Activated CD8-positive, alpha-beta memory T cell treated with anti-CD3 and anti-CD28 coated beads, Interleukin-2, amount 50 U/mL, for 24 hours (primary cell): Measurements from ENCODE around the gene CD8B.
"Not testable (repeated sequence)": the region's sequence is repeated elsewhere in the genome, so short reads cannot be mapped to it uniquely, and the experiment has no call there.

Experiments
- DNase-seq: peaks from one replicate; pipeline ENCODE4 v3.0.0-alpha.2; 2020; ENCODE audit errors: extremely low read depth

CD8B gene

GRCh38 chr2:86861628-86862379 lies at the start of gene CD8B:
Gene CD8B (minus strand): TSS chr2:86861886. CDS start chr2:86861865, 21 bp downstream.
- not testable (repeated sequence) for DNase-seq

GRCh38 chr2:86905868-86906267 lies 44.2 kb upstream of the CD8B start:
- not testable (repeated sequence) for DNase-seq

GRCh38 chr2:86900687-86901086 lies 39.0 kb upstream of the CD8B start:
- not testable (repeated sequence) for DNase-seq

DNA sequence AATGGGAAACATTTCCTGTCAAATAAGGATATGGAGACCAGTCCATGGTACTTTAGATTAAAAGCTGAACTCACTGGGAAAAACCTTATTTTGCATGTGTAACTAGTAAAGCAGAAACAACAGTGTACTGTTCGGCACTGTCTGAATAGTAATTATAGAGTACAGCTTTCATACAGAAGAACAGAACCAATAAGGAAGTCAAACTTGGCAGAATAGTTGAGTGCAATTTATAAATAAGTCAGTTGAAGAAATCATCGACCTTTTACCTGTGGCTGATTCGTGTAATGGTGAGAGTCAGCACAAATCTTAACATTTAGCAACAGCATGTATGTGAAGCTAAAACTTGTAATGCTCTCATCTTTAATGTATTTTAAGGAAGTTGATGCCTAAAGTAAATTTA lies 24.3 kb upstream of the CD8B start:
- DNase-seq: not testable (repeated sequence)

DNA sequence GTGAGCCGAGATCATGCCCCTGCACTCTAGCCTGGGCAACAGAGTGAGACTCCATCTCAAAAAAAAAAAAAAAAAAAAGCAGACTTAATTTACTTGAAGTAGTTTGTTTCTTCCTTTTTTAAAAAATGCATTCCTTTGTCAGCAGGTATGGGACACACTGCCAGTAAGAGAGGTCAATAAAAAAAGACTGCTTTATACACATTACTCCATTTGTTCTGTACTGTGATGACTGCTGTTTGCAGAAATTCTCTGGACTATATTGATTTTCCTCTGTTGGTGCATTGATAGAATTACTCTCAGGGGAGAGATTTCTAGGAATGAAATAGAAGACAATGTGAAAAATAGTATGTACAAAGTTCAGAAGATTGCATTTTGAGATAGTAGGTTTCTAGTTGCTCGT lies 21.2 kb upstream of the CD8B start:
- not testable (repeated sequence) for DNase-seq

DNA sequence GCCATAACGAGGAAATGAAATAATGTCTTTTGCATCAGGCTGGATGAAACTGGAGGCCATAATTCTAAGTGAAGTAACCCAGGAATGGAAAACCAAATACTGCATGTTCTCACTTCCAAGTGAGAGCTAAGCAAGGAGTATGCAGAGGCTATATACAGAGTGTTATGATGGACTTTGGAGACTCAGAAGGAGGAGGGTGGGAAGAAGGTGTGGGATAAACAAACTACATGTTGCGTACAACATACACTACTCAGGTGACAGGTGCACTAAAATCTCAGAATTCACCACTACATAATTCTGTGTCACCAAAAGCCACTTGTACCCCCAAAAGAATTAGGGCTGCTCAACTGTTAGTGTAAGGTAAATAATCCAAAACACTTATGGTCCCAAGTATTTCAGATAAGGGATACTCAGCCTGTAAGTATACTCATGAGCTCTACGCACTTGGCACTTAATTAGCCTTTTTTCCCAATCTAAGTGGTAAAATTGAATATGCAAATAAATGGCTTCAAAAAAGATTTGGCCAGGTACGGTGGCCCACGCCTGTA lies 20.5 kb upstream of the CD8B start:
- DNase-seq: not testable (repeated sequence)

DNA sequence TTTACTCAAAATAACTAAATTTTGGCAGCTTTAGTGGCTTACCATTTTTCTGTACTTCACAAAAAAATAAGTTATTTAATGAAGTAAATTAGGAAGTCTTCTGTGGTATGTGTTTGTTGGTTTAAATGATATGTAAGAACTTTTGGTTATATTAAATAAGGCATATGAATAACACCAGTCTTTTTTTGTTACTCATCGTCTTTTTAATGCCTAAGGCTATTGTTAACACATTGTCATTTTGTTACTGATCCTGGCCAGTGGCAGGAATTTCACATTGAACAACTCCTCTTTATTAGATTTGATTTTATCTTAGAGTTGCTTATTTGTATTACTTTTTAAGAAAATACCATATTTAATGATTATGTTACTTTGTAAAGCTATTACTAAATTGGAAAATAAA lies 17.3 kb upstream of the CD8B start:
- DNase-seq: not testable (repeated sequence)

DNA sequence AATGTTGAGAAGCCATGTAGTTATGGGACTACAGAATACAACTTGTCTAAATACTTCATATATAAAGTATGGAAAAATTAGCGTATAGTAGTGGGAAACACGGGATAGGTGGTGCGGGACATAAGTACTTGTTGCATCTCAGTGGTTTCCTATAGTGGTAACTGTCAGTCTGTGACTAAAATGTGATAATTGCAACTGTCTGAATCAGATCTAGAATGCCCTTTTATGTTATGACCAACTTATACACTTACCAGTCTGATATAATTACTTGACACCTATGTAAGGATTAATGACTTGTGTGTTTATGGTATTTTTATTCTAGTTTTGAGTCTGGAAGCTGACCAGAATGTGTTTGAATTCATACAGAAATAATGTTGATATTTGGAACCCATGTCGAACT lies 9.3 kb upstream of the CD8B start:
- DNase-seq: not testable (repeated sequence)

DNA sequence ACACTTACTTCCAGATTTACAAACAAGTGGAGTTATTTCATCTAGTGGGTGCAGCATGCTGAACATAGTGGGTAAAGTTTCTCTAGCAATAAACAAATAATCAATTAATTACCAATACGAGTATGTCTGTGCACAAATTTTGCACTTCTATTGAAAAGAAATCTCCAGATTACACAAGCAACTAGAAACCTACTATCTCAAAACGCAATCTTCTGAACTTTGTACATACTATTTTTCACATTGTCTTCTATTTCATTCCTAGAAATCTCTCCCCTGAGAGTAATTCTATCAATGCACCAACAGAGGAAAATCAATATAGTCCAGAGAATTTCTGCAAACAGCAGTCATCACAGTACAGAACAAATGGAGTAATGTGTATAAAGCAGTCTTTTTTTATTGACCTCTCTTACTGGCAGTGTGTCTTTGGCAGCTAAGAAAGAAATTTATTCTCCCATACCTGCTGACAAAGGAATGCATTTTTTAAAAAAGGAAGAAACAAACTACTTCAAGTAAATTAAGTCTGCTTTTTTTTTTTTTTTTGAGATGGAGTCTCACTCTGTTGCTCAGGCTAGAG lies 7.3 kb upstream of the CD8B start:
- DNase-seq: not testable (repeated sequence)

DNA sequence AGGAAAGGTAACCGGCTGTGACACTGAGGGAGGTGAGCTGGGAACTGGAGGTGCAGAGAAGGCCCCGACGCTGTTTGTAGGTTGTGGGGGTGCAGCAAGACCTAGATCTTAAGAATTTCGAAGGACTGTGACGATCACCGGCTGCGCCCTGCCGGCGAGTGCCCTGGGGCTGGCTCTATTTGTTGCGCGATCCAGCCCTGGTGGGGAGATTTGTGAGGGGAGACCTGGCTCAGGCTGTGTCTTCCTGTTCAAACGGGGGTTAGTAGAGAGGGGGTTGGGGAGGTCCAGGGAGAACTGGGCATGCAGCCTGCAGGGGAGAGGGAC lies 656 bp upstream of the CD8B start:
- not testable (repeated sequence) for DNase-seq

GRCh38 chr2:86861175-86861574 lies 511 bp downstream of the CD8B start:
- DNase-seq: not testable (repeated sequence)

DNA sequence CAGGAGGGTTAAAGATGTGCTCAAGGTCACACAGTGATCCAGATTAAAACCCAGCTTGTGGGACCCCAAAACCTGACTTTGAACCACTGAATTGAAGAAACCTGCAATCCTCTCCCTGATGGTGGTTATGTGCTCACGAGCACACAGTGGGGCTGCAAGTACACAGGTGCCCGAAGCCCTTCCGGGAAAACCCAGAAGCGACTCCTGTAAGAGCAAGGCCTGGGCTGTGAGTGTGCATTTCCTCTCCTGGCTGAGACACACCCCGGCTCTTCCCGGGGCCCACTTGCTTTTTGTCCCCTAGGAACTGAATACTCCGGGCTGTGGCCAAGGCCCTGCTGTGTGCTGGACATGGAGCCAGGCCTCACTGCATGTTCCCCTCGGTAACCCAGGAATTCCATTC lies 1.1 kb downstream of the CD8B start:
- not testable (repeated sequence) for DNase-seq

GRCh38 chr2:86857688-86858087 lies 4.0 kb downstream of the CD8B start:
- DNase-seq: not testable (repeated sequence)

GRCh38 chr2:86856498-86856897 lies 5.2 kb downstream of the CD8B start:
- not testable (repeated sequence) for DNase-seq

DNA sequence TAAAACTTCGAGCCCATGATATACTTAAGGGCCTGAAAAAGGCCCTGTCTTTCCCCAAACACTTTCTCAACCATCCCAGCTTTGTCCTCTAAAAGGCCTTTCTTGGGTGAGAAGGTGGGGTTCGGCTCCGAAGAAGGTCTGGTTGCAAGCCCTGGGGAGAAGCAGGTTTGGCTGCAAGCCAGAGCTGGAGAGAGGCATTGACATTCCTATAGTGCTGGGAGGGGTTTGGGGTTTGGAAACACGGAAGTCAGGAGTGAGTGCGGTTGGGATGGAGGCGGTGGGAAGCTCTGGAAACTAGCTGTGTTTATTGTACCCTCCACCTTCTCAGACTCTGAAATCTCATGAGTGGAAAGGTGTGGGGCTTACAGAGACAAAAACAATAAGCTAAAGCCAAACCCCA lies 5.7 kb downstream of the CD8B start:
- not testable (repeated sequence) for DNase-seq

GRCh38 chr2:86851581-86851980 lies 10.1 kb downstream of the CD8B start:
- not testable (repeated sequence) for DNase-seq

DNA sequence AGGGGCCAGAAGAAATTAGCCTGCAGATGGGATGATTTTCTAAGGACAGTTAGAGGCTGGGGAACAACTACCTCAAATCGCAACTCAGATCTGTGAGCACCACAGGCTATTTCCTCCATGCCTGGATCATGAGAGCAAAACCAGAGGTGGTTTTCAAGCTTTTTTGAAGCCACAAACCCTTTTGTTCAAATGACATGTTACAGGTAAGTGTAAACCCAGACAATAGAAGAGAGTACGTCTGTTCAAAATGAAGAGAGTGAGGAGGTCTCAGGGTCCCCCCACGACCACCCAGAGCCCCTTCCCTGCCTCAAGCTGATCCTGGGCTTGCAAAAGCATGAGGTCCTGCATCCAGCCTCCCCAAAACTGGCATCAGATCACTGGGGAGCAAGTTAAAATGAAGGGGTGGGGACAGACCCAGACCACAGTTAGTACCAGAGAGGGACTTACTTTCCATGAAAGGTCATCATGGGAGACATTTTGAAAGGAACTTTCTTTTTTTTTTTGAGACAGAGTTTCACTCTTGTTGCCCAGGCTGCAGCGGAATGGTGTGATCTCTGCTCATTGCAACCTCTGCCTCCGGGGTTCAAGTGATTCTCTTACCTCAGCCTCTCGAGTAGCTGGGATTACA lies 19.0 kb downstream of the CD8B start:
- DNase-seq: not testable (repeated sequence)

GRCh38 chr2:86841330-86841729 lies 20.4 kb downstream of the CD8B start:
- not testable (repeated sequence) for DNase-seq

GRCh38 chr2:86839871-86840548 lies 21.7 kb downstream of the CD8B start:
- not testable (repeated sequence) for DNase-seq

DNA sequence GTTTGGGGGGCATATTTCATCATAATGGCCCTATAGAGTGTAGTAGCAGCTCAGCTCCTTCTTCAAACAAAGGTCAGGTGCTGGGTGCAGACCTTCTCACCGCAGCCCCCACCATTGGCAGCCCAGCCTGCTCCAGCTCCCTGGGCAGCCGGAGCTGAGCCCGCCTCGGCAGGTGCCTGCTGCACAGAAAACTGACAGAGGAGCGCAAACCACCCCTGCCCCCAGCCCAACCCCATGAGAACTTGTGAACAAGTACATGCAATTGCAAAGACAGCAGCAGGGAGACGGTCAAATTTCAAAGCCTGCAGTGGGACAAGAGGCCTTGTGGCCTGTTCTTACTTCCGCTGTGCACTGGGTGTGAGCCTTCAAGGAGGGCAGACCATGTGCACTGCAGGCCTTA lies 22.2 kb downstream of the CD8B start:
- not testable (repeated sequence) for DNase-seq

GRCh38 chr2:86837714-86838113 lies 24.0 kb downstream of the CD8B start:
- not testable (repeated sequence) for DNase-seq
